A549 (cell line): ENCODE measurements around the gene GCLC. TPM values are rescaled to one million over a fixed set of nuclear protein-coding genes. Genes with fewer than 3 reads are reported as not detected.

Source experiments
- ATAC-seq, 2 experiments: fragments of 200-7000 bp in 1 of 2; fragments of >200 bp in 1 of 2; cut with Nextera tagmentation in 1 of 2; cut with Tn5 transposase in 1 of 2; 3 replicates each; pipeline versions ENCODE4 v1.8.0 to v1.9.1; 2018 to 2020; ENCODE audit warnings: mild to moderate bottlenecking in 1 of 2, moderate library complexity in 1 of 2
- CTCF ChIA-PET: fragments of 300-600 bp; sonication (Branson Sonifier 250); formaldehyde crosslinking; extraction: SDS; loops from one replicate; lab custom pipeline; 2021; ENCODE audit warnings: antibody characterized with exemption, inconsistent platforms; lab: Yijun Ruan, JAX
- POLR2A ChIA-PET: fragments of 350-600 bp; formaldehyde crosslinking; extraction: SDS; loops from one replicate; lab custom pipeline; 2021; ENCODE audit warnings: antibody characterized with exemption, inconsistent platforms; lab: Yijun Ruan, JAX
- DNase-seq, 2 experiments: peaks; one replicate each; pipeline versions ENCODE4 v3.0.0 to v3.0.0-alpha.2; 2011 to 2016; ENCODE audit warnings: low read depth in 1 of 2, low spot score in 1 of 2
- FAIRE-seq: peaks from 2 replicates; lab custom pipeline; 2011; peaks lifted over from hg19 to GRCh38; lab: Jason Lieb, UNC
- H3K27ac ChIP-seq, 2 experiments: fragments of >200 bp; sonication (Bioruptor Twin); formaldehyde crosslinking; 3 replicates each; pipeline ENCODE4 v1.5.1; 2016 to 2017
- H3K4me1 ChIP-seq: fragments of >200 bp; sonication (Bioruptor Twin); formaldehyde crosslinking; 3 replicates; pipeline ENCODE4 v1.6.1; 2016
- H3K4me2 ChIP-seq: fragments of >200 bp; sonication (Bioruptor Twin); formaldehyde crosslinking; 3 replicates; pipeline ENCODE4 v1.6.1; 2016
- H3K4me3 ChIP-seq: fragments of >200 bp; sonication (Bioruptor Twin); formaldehyde crosslinking; 3 replicates; pipeline ENCODE4 v1.5.1; 2016
- H3K9me3 ChIP-seq: fragments of >200 bp; sonication (Bioruptor Twin); formaldehyde crosslinking; 3 replicates; pipeline ENCODE4 v1.6.1; 2016
- CBX8 ChIP-seq: fragments of 200-600 bp; sonication (generic); IDR thresholded peaks from 2 replicates; pipeline ENCODE4 v1.6.1; 2016
- CEBPB ChIP-seq, 2 experiments: fragments of >200 bp in 1 of 2; sonication (Bioruptor Twin) in 1 of 2; formaldehyde crosslinking in 1 of 2; IDR thresholded peaks; 2 replicates each; pipeline ENCODE4 v1.6.1; 2012 to 2016
- ESRRA ChIP-seq: fragments of 150-350 bp; IDR thresholded peaks from 2 replicates; pipeline ENCODE4 v1.6.1; 2014; ENCODE audit warnings: mild to moderate bottlenecking, low read length, borderline replicate concordance
- FOXS1 ChIP-seq: fragments of 250-450 bp; sonication (Bioruptor Pico); IDR thresholded peaks from 2 replicates; pipeline ENCODE4 v1.5.0; 2020; ENCODE audit warnings: mild to moderate bottlenecking, moderate library complexity
- HOXA7 ChIP-seq: fragments of 250-450 bp; sonication (Bioruptor Pico); IDR thresholded peaks from 2 replicates; pipeline ENCODE4 v1.5.0; 2020; ENCODE audit warnings: mild to moderate bottlenecking, moderate library complexity
- JUNB ChIP-seq: fragments of >200 bp; sonication (Bioruptor Twin); formaldehyde crosslinking; IDR thresholded peaks from 2 replicates; pipeline ENCODE4 v1.6.1; 2016
- MYC ChIP-seq: IDR thresholded peaks from 2 replicates; pipeline ENCODE4 v1.6.1; 2012; ENCODE audit warnings: mild to moderate bottlenecking, inconsistent platforms, low read length, improper control_type of control experiment, borderline replicate concordance
- NPAS2 ChIP-seq: fragments of 250-450 bp; sonication (Bioruptor Pico); IDR thresholded peaks from 2 replicates; pipeline ENCODE4 v1.8.0; 2022; ENCODE audit warnings: mild to moderate bottlenecking, moderate library complexity, borderline replicate concordance
- RAD21 ChIP-seq, 2 experiments: fragments of >200 bp in 1 of 2; sonication (Bioruptor Twin) in 1 of 2; formaldehyde crosslinking in 1 of 2; IDR thresholded peaks in 1 of 2; conservative IDR thresholded peaks in 1 of 2; 2 replicates in 1 of 2; 3 replicates in 1 of 2; pipeline ENCODE4 v1.6.1; 2012 to 2018; ENCODE audit warnings: inconsistent platforms in 1 of 2
- SMC3 ChIP-seq: fragments of >200 bp; sonication (Bioruptor Twin); formaldehyde crosslinking; IDR thresholded peaks from 3 replicates; pipeline ENCODE4 v1.6.1; 2018; ENCODE audit warnings: inconsistent platforms
- SREBF2 ChIP-seq: fragments of 450-650 bp; IDR thresholded peaks from 2 replicates; pipeline ENCODE4 v1.6.1; 2014; ENCODE audit warnings: mild to moderate bottlenecking, moderate library complexity
- TFCP2L1 ChIP-seq: fragments of 250-450 bp; sonication (Bioruptor Pico); IDR thresholded peaks from 2 replicates; pipeline ENCODE4 v1.5.0; 2021; ENCODE audit warnings: mild to moderate bottlenecking
- ZC3H11A ChIP-seq: fragments of 450-650 bp; IDR thresholded peaks from 2 replicates; pipeline ENCODE4 v1.6.1; 2014; ENCODE audit warnings: antibody characterized with exemption, mild to moderate bottlenecking
- ZNF302 ChIP-seq: fragments of 250-450 bp; sonication (Bioruptor Pico); IDR thresholded peaks from 2 replicates; pipeline ENCODE4 v1.9.0; 2021; ENCODE audit warnings: inconsistent platforms, mild to moderate bottlenecking, moderate library complexity
- ZSCAN20 ChIP-seq: fragments of 250-450 bp; sonication (Bioruptor Pico); IDR thresholded peaks from 2 replicates; pipeline ENCODE4 v1.8.0; 2022; ENCODE audit warnings: mild to moderate bottlenecking, moderate library complexity
- WGBS: methylation state at CpG from one replicate; pipeline ENCODE4 v1.1.6; 2017; ENCODE audit errors: missing lambda C conversion rate; 5-methylcytosine and 5-hydroxymethylcytosine counted together
- polyA plus RNA-seq, 4 experiments: library from polyadenylated mRNA; depleted of rRNA in 3 of 4; stranded (reverse); fragments of >200 nt; fragmentation: RNase III in 1 of 4; extraction: RNeasy Plus Mini Kit Qiagen cat#74134 plus additional on column Dnase treatment in 1 of 4; gene quantifications; 2 replicates in 3 of 4; 3 replicates in 1 of 4; pipeline ENCODE4 v1.2.3, GENCODE V29; 2011 to 2017
- TF ChIP-seq, protein P1 (sequence below): IDR thresholded peaks from 2 replicates; pipeline ENCODE4 v1.6.1; 2012
- TF ChIP-seq, protein P2 (sequence below): fragments of 250-450 bp; sonication (Bioruptor Pico); IDR thresholded peaks from 2 replicates; pipeline ENCODE4 v1.5.0; 2021; ENCODE audit warnings: mild to moderate bottlenecking, moderate library complexity, borderline replicate concordance
- TF ChIP-seq, protein P3 (sequence below): IDR thresholded peaks from 2 replicates; pipeline ENCODE4 v1.6.1; 2012
- TF ChIP-seq, protein P4 (sequence below): fragments of >200 bp; sonication (Bioruptor Twin); formaldehyde crosslinking; IDR thresholded peaks from 2 replicates; pipeline ENCODE4 v1.6.1; 2016
- TF ChIP-seq, protein P5 (sequence below): fragments of 200-600 bp; sonication (generic); IDR thresholded peaks from 2 replicates; pipeline ENCODE4 v1.6.1; 2016; ENCODE audit warnings: antibody characterized with exemption, mild to moderate bottlenecking, moderate library complexity

The GCLC gene
- polyA plus RNA-seq, 2 of the 4 experiments (the other 2 are of a cell fraction) = 116 to 180 TPM

DNA sequence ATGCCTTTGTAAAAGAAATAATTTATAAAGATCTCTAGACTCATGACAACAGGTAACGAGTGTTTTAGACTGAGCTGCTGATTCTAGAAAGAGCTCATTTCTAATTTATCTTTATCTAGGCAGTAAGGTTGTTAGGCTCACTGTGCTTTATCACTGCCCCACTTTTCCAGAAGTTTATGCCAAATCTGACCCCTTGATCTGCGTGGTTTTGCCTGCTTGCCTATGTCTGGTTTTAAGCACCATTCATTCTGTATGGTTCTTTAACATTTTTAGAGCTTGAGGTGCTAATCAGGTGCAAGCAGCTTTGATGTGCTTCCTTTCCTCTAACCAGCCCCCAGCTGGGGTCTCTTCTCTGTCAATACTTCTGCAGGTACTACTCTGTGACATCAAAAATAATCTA lies 49.7 kb upstream of the GCLC start:
- FAIRE-seq = no peak
- Histone ChIP-seq H3K4me3 (no peak overlapping the region), H3K9me3 (peaks cover 4% of the 10 kb centered on the region; the same call in 1 of the 3 replicates), H3K27ac (no peak overlapping the region), H3K4me2 (no peak overlapping the region), H3K4me1 (peaks cover 14% of the 10 kb centered on the region; the same call in 2 of the 3 replicates)
- POLR2A ChIA-PET = no interaction called here
- CTCF ChIA-PET = interaction anchor here (0.8 to 1.9 kb wide), 5 partner anchors 11 to 57 kb away, joined by 3 to 8 read pairs (median 4); partner anchors contain the start of gene GCLC
- TF ChIP-seq CBX8 (no peak), NPAS2 (no peak), ESRRA (no peak), SMC3 (no peak), SREBF2 (no peak), CEBPB (IDR thresholded peaks at IDR 0.05) (no peak), FOXS1 (CRISPR knock-in tag) (no peak), JUNB (no peak), HOXA7 (CRISPR knock-in tag) (no peak), ZC3H11A (no peak), RAD21 (conservative IDR thresholded peaks at IDR 0.05 in 1 of 2, IDR thresholded peaks at IDR 0.05 in 1 of 2) (no peak), ZNF302 (no peak), MYC (no peak), ZSCAN20 (CRISPR knock-in tag) (no peak), TFCP2L1 (CRISPR knock-in tag) (no peak)
- TF ChIP-seq, protein P1, sequence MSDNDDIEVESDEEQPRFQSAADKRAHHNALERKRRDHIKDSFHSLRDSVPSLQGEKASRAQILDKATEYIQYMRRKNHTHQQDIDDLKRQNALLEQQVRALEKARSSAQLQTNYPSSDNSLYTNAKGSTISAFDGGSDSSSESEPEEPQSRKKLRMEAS = no peak
- TF ChIP-seq, protein P2, sequence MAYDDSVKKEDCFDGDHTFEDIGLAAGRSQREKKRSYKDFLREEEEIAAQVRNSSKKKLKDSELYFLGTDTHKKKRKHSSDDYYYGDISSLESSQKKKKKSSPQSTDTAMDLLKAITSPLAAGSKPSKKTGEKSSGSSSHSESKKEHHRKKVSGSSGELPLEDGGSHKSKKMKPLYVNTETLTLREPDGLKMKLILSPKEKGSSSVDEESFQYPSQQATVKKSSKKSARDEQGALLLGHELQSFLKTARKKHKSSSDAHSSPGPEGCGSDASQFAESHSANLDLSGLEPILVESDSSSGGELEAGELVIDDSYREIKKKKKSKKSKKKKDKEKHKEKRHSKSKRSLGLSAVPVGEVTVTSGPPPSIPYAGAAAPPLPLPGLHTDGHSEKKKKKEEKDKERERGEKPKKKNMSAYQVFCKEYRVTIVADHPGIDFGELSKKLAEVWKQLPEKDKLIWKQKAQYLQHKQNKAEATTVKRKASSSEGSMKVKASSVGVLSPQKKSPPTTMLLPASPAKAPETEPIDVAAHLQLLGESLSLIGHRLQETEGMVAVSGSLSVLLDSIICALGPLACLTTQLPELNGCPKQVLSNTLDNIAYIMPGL (CRISPR knock-in tag) = no peak
- TF ChIP-seq, protein P3, sequence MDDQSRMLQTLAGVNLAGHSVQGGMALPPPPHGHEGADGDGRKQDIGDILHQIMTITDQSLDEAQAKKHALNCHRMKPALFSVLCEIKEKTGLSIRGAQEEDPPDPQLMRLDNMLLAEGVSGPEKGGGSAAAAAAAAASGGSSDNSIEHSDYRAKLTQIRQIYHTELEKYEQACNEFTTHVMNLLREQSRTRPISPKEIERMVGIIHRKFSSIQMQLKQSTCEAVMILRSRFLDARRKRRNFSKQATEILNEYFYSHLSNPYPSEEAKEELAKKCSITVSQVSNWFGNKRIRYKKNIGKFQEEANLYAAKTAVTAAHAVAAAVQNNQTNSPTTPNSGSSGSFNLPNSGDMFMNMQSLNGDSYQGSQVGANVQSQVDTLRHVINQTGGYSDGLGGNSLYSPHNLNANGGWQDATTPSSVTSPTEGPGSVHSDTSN = no peak
- TF ChIP-seq, protein P4, sequence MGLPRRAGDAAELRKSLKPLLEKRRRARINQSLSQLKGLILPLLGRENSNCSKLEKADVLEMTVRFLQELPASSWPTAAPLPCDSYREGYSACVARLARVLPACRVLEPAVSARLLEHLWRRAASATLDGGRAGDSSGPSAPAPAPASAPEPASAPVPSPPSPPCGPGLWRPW = no peak
- TF ChIP-seq, protein P5, sequence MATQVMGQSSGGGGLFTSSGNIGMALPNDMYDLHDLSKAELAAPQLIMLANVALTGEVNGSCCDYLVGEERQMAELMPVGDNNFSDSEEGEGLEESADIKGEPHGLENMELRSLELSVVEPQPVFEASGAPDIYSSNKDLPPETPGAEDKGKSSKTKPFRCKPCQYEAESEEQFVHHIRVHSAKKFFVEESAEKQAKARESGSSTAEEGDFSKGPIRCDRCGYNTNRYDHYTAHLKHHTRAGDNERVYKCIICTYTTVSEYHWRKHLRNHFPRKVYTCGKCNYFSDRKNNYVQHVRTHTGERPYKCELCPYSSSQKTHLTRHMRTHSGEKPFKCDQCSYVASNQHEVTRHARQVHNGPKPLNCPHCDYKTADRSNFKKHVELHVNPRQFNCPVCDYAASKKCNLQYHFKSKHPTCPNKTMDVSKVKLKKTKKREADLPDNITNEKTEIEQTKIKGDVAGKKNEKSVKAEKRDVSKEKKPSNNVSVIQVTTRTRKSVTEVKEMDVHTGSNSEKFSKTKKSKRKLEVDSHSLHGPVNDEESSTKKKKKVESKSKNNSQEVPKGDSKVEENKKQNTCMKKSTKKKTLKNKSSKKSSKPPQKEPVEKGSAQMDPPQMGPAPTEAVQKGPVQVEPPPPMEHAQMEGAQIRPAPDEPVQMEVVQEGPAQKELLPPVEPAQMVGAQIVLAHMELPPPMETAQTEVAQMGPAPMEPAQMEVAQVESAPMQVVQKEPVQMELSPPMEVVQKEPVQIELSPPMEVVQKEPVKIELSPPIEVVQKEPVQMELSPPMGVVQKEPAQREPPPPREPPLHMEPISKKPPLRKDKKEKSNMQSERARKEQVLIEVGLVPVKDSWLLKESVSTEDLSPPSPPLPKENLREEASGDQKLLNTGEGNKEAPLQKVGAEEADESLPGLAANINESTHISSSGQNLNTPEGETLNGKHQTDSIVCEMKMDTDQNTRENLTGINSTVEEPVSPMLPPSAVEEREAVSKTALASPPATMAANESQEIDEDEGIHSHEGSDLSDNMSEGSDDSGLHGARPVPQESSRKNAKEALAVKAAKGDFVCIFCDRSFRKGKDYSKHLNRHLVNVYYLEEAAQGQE = no peak
- WGBS = 83% methylated on average over 2 of the region's 2 CpGs
- no peak for DNase-seq
- ATAC-seq = no peak
